Measurements from ENCODE around the gene OR11H7.
"Not testable (repeated sequence)": the region's sequence is repeated elsewhere in the genome, so short reads cannot be mapped to it uniquely, and the experiment has no call there.

The OR11H7 gene

GRCh38 chr14:20228681-20229080 lies at the start of gene OR11H7:
OR11H7 (plus strand) TSS chr14:20228981.
- CTCF ChIA-PET: no interaction called here
- no peaks in the 10 kb centered on the region for H3K4me1 Mint-ChIP-seq
- H3K27me3 Mint-ChIP-seq: no peaks in the 10 kb centered on the region
- H3K36me3 Mint-ChIP-seq: no peaks in the 10 kb centered on the region
- no peak within 1 kb of the TSS for H3K4me3 Mint-ChIP-seq
- peaks cover 4% of the 10 kb centered on the region for H3K9me3 Mint-ChIP-seq
- H3K27ac Mint-ChIP-seq: no peak within 1 kb of the TSS
- no peak for DNase-seq

GRCh38 chr14:20179218-20179617 lies 49.6 kb upstream of the OR11H7 start:
- Mint-ChIP-seq H3K36me3 (no peaks in the 10 kb centered on the region), H3K27me3 (no peaks in the 10 kb centered on the region), H3K9me3 (no peaks in the 10 kb centered on the region), H3K27ac (no peak overlapping the region), H3K4me1 (no peaks in the 10 kb centered on the region), H3K4me3 (no peak overlapping the region)
- CTCF ChIA-PET: no interaction called here
- no peak for DNase-seq

GRCh38 chr14:20179880-20180279 lies 48.9 kb upstream of the OR11H7 start:
- Mint-ChIP-seq H3K27me3 (no peaks in the 10 kb centered on the region), H3K4me3 (no peak overlapping the region)

GRCh38 chr14:20180486-20180885 lies 48.3 kb upstream of the OR11H7 start:
- DNase-seq: no peak
- Mint-ChIP-seq H3K4me1 (no peaks in the 10 kb centered on the region), H3K27ac (no peak overlapping the region), H3K27me3 (no peaks in the 10 kb centered on the region), H3K36me3 (no peaks in the 10 kb centered on the region), H3K4me3 (no peak overlapping the region), H3K9me3 (no peaks in the 10 kb centered on the region)
- CTCF ChIA-PET: no interaction called here

More at GRCh38 chr14:20179880-20180279, 48.9 kb upstream of the OR11H7 start:
- no peak for DNase-seq
- CTCF ChIA-PET: no interaction called here
- Mint-ChIP-seq H3K36me3 (no peaks in the 10 kb centered on the region), H3K9me3 (no peaks in the 10 kb centered on the region), H3K4me1 (no peaks in the 10 kb centered on the region), H3K27ac (no peak overlapping the region)

GRCh38 chr14:20184181-20184580 lies 44.6 kb upstream of the OR11H7 start:
- no peak for DNase-seq
- Mint-ChIP-seq H3K27ac (no peak overlapping the region), H3K36me3 (no peaks in the 10 kb centered on the region), H3K4me1 (no peaks in the 10 kb centered on the region), H3K27me3 (peaks cover 6% of the 10 kb centered on the region), H3K9me3 (no peaks in the 10 kb centered on the region), H3K4me3 (no peak overlapping the region)
- CTCF ChIA-PET: no interaction called here

GRCh38 chr14:20190596-20190995 lies 38.2 kb upstream of the OR11H7 start, which contains the start of gene OR11G2:
OR11G2 (plus strand) TSS chr14:20190896; CDS start chr14:20197438, 6,542 bp downstream.
- DNase-seq: no peak
- Mint-ChIP-seq H3K9me3 (no peaks in the 10 kb centered on the region), H3K27me3 (peaks cover 17% of the 10 kb centered on the region), H3K4me1 (no peaks in the 10 kb centered on the region), H3K27ac (no peak within 1 kb of the TSS), H3K4me3 (no peak within 1 kb of the TSS), H3K36me3 (no peaks in the 10 kb centered on the region)
- CTCF ChIA-PET: no interaction called here

GRCh38 chr14:20191396-20191795 lies 37.4 kb upstream of the OR11H7 start:
- Mint-ChIP-seq H3K27ac (no peak overlapping the region), H3K36me3 (no peaks in the 10 kb centered on the region), H3K4me3 (no peak overlapping the region), H3K4me1 (no peaks in the 10 kb centered on the region), H3K27me3 (peaks cover 17% of the 10 kb centered on the region), H3K9me3 (no peaks in the 10 kb centered on the region)
- DNase-seq: no peak
- CTCF ChIA-PET: no interaction called here

- Mint-ChIP-seq H3K4me1 (no peaks in the 10 kb centered on the region), H3K27me3 (peaks cover 11% of the 10 kb centered on the region), H3K36me3 (no peaks in the 10 kb centered on the region), H3K9me3 (no peaks in the 10 kb centered on the region), H3K4me3 (no peak overlapping the region), H3K27ac (peak overlapping the region; percentile 33)
- CTCF ChIA-PET: no interaction called here
- no peak for DNase-seq
Measured at GRCh38 chr14:20194101-20194500, 34.7 kb upstream of the OR11H7 start.

GRCh38 chr14:20195170-20195569 lies 33.6 kb upstream of the OR11H7 start:
- H3K27ac Mint-ChIP-seq, DNase-seq, H3K9me3 Mint-ChIP-seq, H3K27me3 Mint-ChIP-seq, CTCF ChIA-PET, H3K4me1 Mint-ChIP-seq, H3K36me3 Mint-ChIP-seq, H3K4me3 Mint-ChIP-seq: not testable (repeated sequence)

- Mint-ChIP-seq H3K4me1 (no peaks in the 10 kb centered on the region), H3K9me3 (no peaks in the 10 kb centered on the region), H3K27ac (no peak overlapping the region), H3K27me3 (peaks cover 4% of the 10 kb centered on the region), H3K36me3 (no peaks in the 10 kb centered on the region), H3K4me3 (no peak overlapping the region)
- CTCF ChIA-PET: no interaction called here
- no peak for DNase-seq
Measured at GRCh38 chr14:20195911-20196310, 32.9 kb upstream of the OR11H7 start.

GRCh38 chr14:20197459-20197858 lies 31.3 kb upstream of the OR11H7 start:
- no peak for DNase-seq
- Mint-ChIP-seq H3K27ac (no peak overlapping the region), H3K4me1 (no peaks in the 10 kb centered on the region), H3K9me3 (no peaks in the 10 kb centered on the region), H3K27me3 (peaks cover 4% of the 10 kb centered on the region), H3K36me3 (no peaks in the 10 kb centered on the region), H3K4me3 (no peak overlapping the region)
- CTCF ChIA-PET: no interaction called here

- Mint-ChIP-seq H3K4me1 (no peaks in the 10 kb centered on the region), H3K36me3 (no peaks in the 10 kb centered on the region), H3K27me3 (no peaks in the 10 kb centered on the region), H3K9me3 (no peaks in the 10 kb centered on the region), H3K27ac (no peak overlapping the region), H3K4me3 (no peak overlapping the region)
- DNase-seq: no peak
- CTCF ChIA-PET: no interaction called here
Measured at GRCh38 chr14:20198991-20199390, 29.8 kb upstream of the OR11H7 start.

- CTCF ChIA-PET: no interaction called here
- no peaks in the 10 kb centered on the region for H3K27me3 Mint-ChIP-seq
Measured at GRCh38 chr14:20204721-20205120, 24.1 kb upstream of the OR11H7 start.

GRCh38 chr14:20209595-20209994 lies 19.2 kb upstream of the OR11H7 start:
- Mint-ChIP-seq H3K27ac (no peak overlapping the region), H3K9me3 (peaks cover 2% of the 10 kb centered on the region), H3K4me1 (no peaks in the 10 kb centered on the region), H3K27me3 (no peaks in the 10 kb centered on the region), H3K4me3 (no peak overlapping the region), H3K36me3 (no peaks in the 10 kb centered on the region)
- CTCF ChIA-PET: no interaction called here
- no peak for DNase-seq

More at GRCh38 chr14:20204721-20205120, 24.1 kb upstream of the OR11H7 start:
- Mint-ChIP-seq H3K27ac (no peak overlapping the region), H3K4me3 (no peak overlapping the region), H3K4me1 (no peaks in the 10 kb centered on the region), H3K36me3 (no peaks in the 10 kb centered on the region), H3K9me3 (no peaks in the 10 kb centered on the region)
- no peak for DNase-seq

- H3K9me3 Mint-ChIP-seq, H3K36me3 Mint-ChIP-seq, H3K27ac Mint-ChIP-seq, H3K4me1 Mint-ChIP-seq, CTCF ChIA-PET, DNase-seq, H3K27me3 Mint-ChIP-seq, H3K4me3 Mint-ChIP-seq: not testable (repeated sequence)
Measured at GRCh38 chr14:20212406-20212805, 16.4 kb upstream of the OR11H7 start.

GRCh38 chr14:20215196-20215595 lies 13.6 kb upstream of the OR11H7 start:
- H3K4me3 Mint-ChIP-seq: no peak overlapping the region
- H3K27me3 Mint-ChIP-seq: no peaks in the 10 kb centered on the region
- peaks cover 2% of the 10 kb centered on the region for H3K9me3 Mint-ChIP-seq
- H3K4me1 Mint-ChIP-seq: no peaks in the 10 kb centered on the region
- DNase-seq: no peak
- CTCF ChIA-PET: interaction anchor here (1.4 kb wide), 1 partner anchor 9 kb away, joined by 3 read pairs; no protein-coding TSS in a partner anchor
- H3K36me3 Mint-ChIP-seq: no peaks in the 10 kb centered on the region
- H3K27ac Mint-ChIP-seq: no peak overlapping the region
